Astrocyte of the spinal cord (primary cell): ENCODE data around the gene MCTP1.
A peak's percentile ranks its signal among the peaks of the same experiment; 100 is the strongest.

Source experiments
- DNase-seq: peaks from one replicate; pipeline ENCODE4 v3.0.0; 2011; ENCODE audit warnings: low read depth, low spot score
- H3K4me3 ChIP-seq: 2 replicates; pipeline ENCODE4 v1.5.1; 2011; ENCODE audit warnings: low read depth, mild to moderate bottlenecking, low read length, moderate library complexity
- CTCF ChIP-seq: IDR thresholded peaks from 2 replicates; pipeline ENCODE4 v1.5.1; 2012; ENCODE audit warnings: low read depth, mild to moderate bottlenecking, low read length, inconsistent platforms
- in situ Hi-C: cut with HindIII; loops from 2 replicates; pipeline ENCODE4 v1.10.0; 2017; ENCODE audit warnings: low sequenced_read_pairs

MCTP1 gene

GRCh38 chr5:94793113-94793815 lies 491.6 kb downstream of the MCTP1 start:
- H3K4me3 ChIP-seq, result no peak overlapping the region
- in situ Hi-C loops, result no loop called here
- no peak for TF ChIP-seq CTCF
- DNase-seq, result peak; percentile 92

- in situ Hi-C loops, result no loop called here
- TF ChIP-seq CTCF, result no peak
- DNase-seq, result no peak
- no peak overlapping the region for H3K4me3 ChIP-seq
Measured at GRCh38 chr5:94791829-94792228, 493.1 kb downstream of the MCTP1 start.

GRCh38 chr5:94788527-94788926 lies 496.4 kb downstream of the MCTP1 start:
- H3K4me3 ChIP-seq, result no peak overlapping the region
- in situ Hi-C loops, result no loop called here
- DNase-seq, result no peak
- no peak for TF ChIP-seq CTCF

- DNase-seq, result no peak
- peak; percentile 23 for TF ChIP-seq CTCF
- H3K4me3 ChIP-seq, result no peak overlapping the region
- in situ Hi-C loops, result no loop called here
Measured at GRCh38 chr5:94784536-94785505, 500.1 kb downstream of the MCTP1 start.

- no peak for TF ChIP-seq CTCF
- no peak for DNase-seq
- H3K4me3 ChIP-seq, result no peak overlapping the region
- in situ Hi-C loops, result no loop called here
Measured at GRCh38 chr5:94782383-94782782, 502.5 kb downstream of the MCTP1 start.

GRCh38 chr5:94779684-94780083 lies 505.2 kb downstream of the MCTP1 start:
- no peak overlapping the region for H3K4me3 ChIP-seq
- in situ Hi-C loops, result no loop called here
- no peak for DNase-seq
- TF ChIP-seq CTCF, result no peak
